ENCODE measurements around the gene RFTN1. TPM values are rescaled to one million over a fixed set of nuclear protein-coding genes. Genes with fewer than 3 reads are reported as not detected.

RFTN1 gene
- total RNA-seq, 2 experiments from 2014 or later = 64.4 to 66.7 TPM

DNA sequence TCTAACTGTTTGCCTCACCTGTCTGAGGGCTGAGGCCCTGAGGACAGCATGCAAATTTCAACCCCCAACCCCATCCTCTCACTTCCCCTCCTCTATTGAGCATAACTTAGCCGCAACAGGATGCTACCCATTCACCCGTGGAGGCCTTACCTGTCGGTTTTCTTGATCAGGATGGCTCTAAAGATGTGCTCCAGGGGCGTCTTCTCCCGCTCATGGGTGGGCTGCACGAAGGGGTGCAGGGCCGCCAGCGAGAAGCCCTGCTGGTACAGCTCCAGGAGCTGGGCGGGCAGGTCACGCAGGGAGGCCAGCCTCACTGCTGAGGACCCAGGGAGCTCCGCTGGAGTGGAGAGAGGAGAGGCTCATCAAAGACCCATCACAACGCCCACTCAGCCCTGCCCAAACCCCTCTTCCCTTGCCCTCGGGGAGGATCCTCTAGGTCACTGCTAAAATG lies 79.8 kb downstream of the RFTN1 start:
- Mint-ChIP-seq H3K27me3 (no peaks in the 10 kb centered on the region), H3K27ac (no peak overlapping the region)

DNA sequence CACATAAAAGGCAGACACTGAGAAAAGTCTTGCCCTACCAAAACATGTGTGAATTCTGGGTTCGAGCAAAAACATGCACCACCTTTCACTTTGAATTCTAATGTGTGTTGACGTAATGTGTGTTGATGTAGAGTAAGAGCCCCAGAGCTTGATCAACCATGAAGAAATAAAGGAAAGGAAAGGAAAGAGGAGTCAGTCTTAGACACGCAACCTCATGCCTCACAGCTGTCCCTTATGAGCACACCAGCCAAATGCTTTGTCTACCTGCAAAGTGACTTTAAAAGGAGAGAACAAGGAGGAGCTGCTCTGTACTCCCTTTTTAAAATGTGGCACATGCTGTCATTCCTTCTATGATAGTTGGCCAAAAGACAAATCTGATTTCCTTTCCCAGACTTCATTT lies 80.8 kb downstream of the RFTN1 start:
- Mint-ChIP-seq H3K27ac (no peak overlapping the region), H3K27me3 (no peaks in the 10 kb centered on the region), H3K4me3 (no peak overlapping the region), H3K36me3 (peaks cover 44% of the 10 kb centered on the region), H3K9me3 (no peaks in the 10 kb centered on the region), H3K4me1 (no peaks in the 10 kb centered on the region)
- DNase-seq (no peak), ATAC-seq (ENCODE audit: low read depth) (no peak)
- POLR2A ChIA-PET = no interaction called here

More for the DNA sequence above, 79.8 kb downstream of the RFTN1 start:
- H3K36me3 Mint-ChIP-seq = peaks cover 38% of the 10 kb centered on the region
- H3K9me3 Mint-ChIP-seq = no peaks in the 10 kb centered on the region
- POLR2A ChIA-PET = no interaction called here
- peaks cover 2% of the 10 kb centered on the region for H3K4me1 Mint-ChIP-seq
- no peak overlapping the region for H3K4me3 Mint-ChIP-seq
- DNase-seq (no peak), ATAC-seq (ENCODE audit: low read depth) (no peak)

DNA sequence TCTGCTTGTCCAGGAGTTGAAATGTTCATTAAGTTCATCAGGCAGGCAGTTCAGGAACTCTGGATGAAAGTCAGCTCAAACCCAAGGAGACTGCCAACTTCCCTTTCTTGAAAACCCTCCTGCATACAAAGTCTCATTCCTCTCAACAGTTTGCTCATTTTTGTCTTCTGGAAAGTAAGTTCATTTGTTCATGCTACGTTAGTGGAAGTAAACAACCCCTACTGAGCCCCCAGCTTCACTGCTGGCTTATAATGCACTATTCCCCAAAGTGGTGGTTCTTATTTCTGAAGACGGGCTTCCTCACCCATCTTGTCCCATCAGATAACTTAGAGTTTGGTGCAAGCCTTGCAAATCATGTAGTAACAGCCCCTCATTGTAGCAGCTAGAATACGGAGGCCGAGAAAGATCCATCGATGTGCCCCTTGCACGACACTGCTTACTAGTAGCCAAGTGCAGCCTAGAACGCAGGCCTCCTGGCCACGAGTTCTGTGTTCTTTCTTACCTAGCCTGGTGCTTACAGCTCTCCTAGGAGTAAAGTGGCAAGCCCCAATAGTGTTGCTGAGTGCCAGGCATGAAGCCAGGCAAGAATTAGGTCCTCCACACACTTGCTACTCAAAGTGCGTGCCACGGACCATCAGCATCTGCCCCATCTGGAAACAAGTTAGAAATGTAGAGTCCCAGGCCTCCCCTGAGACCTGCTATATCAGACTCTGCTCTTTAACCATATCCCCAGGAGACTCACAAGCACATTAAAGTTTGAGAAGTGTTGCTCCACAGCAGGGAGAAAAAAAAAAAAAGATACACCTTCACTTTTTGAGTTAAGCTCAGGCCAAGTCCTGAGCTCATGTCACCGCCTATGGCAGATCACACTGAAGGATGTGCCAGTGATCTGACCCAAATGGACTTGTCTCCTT lies 82.5 kb downstream of the RFTN1 start:
- DNase-seq (no peak), ATAC-seq (ENCODE audit: low read depth) (no peak)
- H3K27me3 Mint-ChIP-seq = no peaks in the 10 kb centered on the region
- H3K27ac Mint-ChIP-seq = peak overlapping the region; percentile 15
- H3K4me3 Mint-ChIP-seq = no peak overlapping the region
- no peaks in the 10 kb centered on the region for H3K4me1 Mint-ChIP-seq
- H3K36me3 Mint-ChIP-seq = peaks cover 52% of the 10 kb centered on the region
- no peaks in the 10 kb centered on the region for H3K9me3 Mint-ChIP-seq
- POLR2A ChIA-PET = no interaction called here

DNA sequence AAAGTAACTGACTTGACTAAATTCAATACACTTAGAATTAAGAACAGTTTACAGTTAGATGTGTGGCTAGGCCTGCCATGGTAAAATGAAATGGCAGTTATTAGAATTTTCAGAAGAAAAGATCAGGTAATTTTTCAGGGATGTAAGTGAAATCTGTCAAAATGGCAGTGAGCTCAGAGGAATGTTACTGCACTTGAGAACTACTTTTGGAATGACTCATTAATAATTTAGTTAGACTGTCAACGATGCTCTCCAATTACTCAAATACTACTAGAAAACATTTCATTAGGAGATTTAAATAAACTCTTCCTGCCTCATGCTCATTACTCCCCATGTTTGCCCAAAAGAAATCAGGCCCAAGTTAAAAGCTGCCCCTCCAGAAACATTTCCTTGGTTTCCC lies 84.4 kb downstream of the RFTN1 start:
- no peak overlapping the region for H3K27ac Mint-ChIP-seq
- H3K4me1 Mint-ChIP-seq = no peaks in the 10 kb centered on the region
- peaks cover 57% of the 10 kb centered on the region for H3K36me3 Mint-ChIP-seq
- no peaks in the 10 kb centered on the region for H3K9me3 Mint-ChIP-seq
- no peak overlapping the region for H3K4me3 Mint-ChIP-seq
- DNase-seq (no peak), ATAC-seq (ENCODE audit: low read depth) (no peak)
- H3K27me3 Mint-ChIP-seq = no peaks in the 10 kb centered on the region
- POLR2A ChIA-PET = no interaction called here

DNA sequence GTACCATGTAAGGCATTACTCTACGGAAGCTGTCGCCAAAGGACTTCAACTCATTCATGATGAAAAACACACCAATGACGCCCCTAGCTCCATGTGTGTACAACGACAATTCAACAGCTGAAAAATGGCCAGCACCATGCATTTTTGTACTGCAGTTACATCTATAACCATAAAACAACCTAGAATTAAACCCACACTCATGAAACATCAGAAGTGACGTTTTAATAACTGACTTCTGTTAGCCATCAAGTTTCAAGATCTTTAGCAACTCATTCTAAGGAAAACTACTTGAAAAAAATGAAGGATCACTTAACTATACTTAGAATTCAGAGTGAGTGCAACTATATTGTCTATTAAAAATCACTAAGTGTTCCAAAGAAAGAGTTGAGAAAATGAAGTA lies 84.9 kb downstream of the RFTN1 start:
- ATAC-seq (ENCODE audit: low read depth) (no peak), DNase-seq (no peak)
- Mint-ChIP-seq H3K9me3 (no peaks in the 10 kb centered on the region), H3K27me3 (no peaks in the 10 kb centered on the region), H3K4me1 (no peaks in the 10 kb centered on the region), H3K27ac (no peak overlapping the region), H3K4me3 (no peak overlapping the region), H3K36me3 (peaks cover 56% of the 10 kb centered on the region)
- POLR2A ChIA-PET = no interaction called here

DNA sequence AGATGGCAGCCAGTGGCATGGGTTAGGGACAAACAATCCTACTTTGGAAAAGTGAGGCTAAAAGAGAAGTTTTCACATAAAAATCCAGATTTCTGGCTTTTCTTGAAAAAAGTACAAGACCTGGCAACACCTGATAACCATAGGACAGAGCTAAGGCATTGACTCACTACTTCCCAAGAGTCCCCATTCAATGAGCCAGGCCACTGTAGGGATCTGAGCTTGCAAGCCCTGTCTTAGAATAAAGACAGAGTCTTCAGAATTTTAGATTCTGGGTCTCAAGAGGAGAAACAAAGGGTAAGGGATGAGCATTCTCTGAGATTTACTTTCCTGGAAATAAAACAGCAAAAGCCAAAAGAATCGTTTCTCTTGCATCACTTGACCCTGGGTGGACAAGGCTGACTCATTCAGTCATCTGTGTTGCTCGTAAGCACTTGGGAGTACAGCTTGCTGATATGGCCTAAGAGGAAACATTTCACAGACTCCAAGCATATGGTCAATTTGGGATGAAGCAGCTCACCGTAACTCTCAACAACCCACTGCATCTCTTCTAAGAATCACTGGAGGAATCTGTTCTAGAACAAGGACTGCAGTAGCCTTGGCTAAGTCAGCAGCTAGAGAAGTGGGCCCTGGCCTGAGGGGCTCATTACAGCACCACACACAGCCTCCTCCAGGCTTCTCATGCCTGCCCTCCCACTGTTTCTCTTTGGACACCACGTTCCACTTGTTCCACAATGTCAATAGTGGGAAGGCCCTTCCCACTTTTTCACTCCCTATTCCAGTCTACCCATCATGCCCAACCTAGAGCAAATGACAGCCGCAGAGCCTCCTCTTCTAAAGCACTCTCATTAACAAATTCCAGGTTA lies 86.2 kb downstream of the RFTN1 start:
- H3K4me3 Mint-ChIP-seq = no peak overlapping the region
- ATAC-seq (ENCODE audit: low read depth) (no peak), DNase-seq (no peak)
- H3K9me3 Mint-ChIP-seq = no peaks in the 10 kb centered on the region
- H3K27me3 Mint-ChIP-seq = no peaks in the 10 kb centered on the region
- H3K36me3 Mint-ChIP-seq = peaks cover 46% of the 10 kb centered on the region
- no peaks in the 10 kb centered on the region for H3K4me1 Mint-ChIP-seq
- POLR2A ChIA-PET = no interaction called here
- no peak overlapping the region for H3K27ac Mint-ChIP-seq

DNA sequence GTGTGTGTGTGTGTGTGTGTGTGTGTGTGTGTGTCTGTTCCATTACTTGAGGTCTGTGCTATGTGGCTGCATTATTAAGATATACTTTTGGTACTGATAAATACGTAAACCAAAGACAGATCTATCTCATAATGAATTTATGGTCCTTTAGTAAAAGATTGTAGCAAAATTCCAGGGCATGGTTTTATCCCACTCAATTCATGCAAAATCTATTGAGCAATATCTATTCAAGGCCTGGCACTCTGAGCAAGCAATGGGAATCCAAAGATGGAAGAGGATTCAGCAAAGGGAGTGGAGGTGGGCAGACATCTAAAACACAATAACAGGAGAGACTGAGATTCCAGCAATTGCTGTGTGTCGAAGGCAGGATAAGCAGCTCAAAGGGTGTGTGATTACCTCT lies 86.8 kb downstream of the RFTN1 start:
- H3K27ac Mint-ChIP-seq = no peak overlapping the region

DNA sequence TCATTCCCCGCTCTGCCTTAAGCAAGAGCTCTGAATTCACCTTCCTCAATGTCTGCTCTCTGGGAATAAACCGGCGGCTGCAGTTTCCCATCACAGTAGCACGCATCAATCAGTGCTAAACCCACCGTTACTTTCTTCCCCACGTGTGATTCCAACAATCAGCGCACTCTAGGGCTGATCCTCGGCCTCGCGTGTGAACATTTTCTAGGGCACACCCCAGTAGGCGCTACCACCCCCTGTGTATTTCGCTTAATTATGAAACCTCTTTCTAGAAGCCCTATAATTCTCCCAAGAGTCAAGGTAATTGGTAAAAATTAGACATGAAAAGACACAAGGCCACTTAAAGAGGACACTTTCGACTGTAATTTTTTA lies 87.5 kb downstream of the RFTN1 start:
- ATAC-seq (ENCODE audit: low read depth) = no peak
- POLR2A ChIA-PET = no interaction called here
- Mint-ChIP-seq H3K9me3 (no peaks in the 10 kb centered on the region), H3K27me3 (no peaks in the 10 kb centered on the region), H3K4me1 (no peaks in the 10 kb centered on the region), H3K4me3 (no peak overlapping the region), H3K36me3 (peaks cover 32% of the 10 kb centered on the region), H3K27ac (no peak overlapping the region)
- DNase-seq = no peak

More for the DNA sequence above, 86.8 kb downstream of the RFTN1 start:
- Mint-ChIP-seq H3K36me3 (peaks cover 39% of the 10 kb centered on the region), H3K4me1 (no peaks in the 10 kb centered on the region), H3K9me3 (no peaks in the 10 kb centered on the region), H3K27me3 (no peaks in the 10 kb centered on the region), H3K4me3 (no peak overlapping the region)
- no peak for DNase-seq
- ATAC-seq (ENCODE audit: low read depth) = no peak
- POLR2A ChIA-PET = no interaction called here

DNA sequence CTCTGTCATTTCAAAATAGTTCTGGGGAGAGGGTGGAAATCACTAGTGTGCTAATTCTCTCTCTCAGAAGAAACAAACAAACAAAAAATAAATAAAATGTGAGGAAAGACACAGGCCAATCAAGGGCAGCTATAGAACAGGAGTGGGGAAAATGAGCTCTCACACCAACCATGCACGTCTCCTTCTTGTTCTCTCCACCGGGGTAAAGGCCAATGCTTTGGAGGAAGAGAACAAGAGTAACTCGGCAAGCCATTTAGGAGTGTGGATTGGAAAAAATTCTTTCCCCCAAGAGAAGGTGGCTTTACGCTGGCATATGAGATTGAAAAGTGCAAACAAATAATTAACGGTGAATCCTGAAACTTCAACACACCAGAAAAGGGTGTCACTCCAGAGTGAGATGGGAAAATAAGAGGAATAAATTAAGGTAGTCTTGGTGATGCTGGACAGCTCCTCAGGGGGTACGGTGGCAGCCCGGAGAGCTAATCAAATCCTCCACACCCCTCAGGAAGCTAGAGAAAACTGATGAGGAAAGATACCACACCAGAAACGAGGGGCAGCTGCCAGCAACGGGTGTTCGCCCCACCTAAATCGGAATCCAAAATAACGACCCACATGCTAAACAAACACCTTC lies 88.0 kb downstream of the RFTN1 start:
- Mint-ChIP-seq H3K4me3 (no peak overlapping the region), H3K27me3 (no peaks in the 10 kb centered on the region), H3K27ac (no peak overlapping the region), H3K4me1 (no peaks in the 10 kb centered on the region), H3K36me3 (peaks cover 29% of the 10 kb centered on the region), H3K9me3 (no peaks in the 10 kb centered on the region)
- DNase-seq = no peak
- POLR2A ChIA-PET = no interaction called here
- no peak for ATAC-seq (ENCODE audit: low read depth)

DNA sequence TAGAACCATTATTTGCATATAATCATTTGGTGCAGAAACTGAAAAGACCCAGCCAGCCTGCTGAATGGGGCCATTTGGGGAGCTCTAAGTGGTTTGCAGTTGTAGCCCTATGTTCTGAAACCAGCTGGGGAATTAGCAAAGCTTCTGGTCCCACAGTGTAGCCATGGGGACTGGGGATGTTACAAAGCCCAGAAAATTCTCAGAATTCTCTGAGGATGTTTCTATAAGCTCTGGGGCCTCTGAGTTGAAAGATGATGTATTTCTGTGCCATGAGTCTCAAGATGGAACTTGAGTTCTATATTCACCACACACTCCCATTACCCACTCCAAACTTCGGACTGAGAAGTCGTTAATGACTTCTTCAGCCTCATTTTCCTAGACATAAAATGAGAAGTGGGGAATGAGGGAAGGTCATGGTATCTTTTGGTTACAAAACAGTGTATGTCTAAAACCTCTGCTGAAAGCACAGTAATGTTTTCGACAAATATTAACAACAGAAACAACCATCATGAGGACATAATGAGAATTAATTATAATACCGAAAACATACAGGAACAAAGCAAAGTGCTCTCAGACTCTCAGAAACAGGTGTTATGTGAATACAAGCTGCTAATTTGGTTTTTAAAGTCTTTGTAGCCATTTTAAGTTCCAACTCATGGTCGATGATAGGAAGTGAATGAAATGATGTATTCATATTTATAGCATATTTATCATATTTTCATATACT lies 89.4 kb downstream of the RFTN1 start:
- no peak overlapping the region for H3K27ac Mint-ChIP-seq
- DNase-seq = no peak
- POLR2A ChIA-PET = interaction anchor here (0.5 kb wide), 1 partner anchor 27 kb away, joined by 6 read pairs; no protein-coding TSS in a partner anchor
- H3K4me3 Mint-ChIP-seq = no peak overlapping the region
- H3K27me3 Mint-ChIP-seq = no peaks in the 10 kb centered on the region
- no peak for ATAC-seq (ENCODE audit: low read depth)
- H3K4me1 Mint-ChIP-seq = peaks cover 1% of the 10 kb centered on the region
- peaks cover 30% of the 10 kb centered on the region for H3K36me3 Mint-ChIP-seq
- no peaks in the 10 kb centered on the region for H3K9me3 Mint-ChIP-seq

DNA sequence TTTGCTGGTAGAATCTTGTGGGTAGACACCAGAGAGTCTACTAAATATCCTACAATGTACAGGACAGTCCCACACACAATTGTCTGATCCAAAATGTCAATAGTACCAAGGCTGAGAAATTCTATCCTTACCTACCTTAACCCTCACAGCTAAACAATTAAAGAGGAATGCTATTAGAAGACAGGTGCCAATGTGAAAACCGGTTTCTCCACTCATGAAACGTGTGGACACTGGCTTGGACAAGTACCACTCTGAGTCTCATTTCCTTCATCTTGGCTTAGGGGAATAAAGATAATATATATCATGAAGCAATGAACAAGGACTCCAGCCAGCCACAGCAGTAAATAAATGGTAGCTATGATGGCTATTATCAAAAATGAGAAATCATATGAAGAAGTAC lies 90.2 kb downstream of the RFTN1 start:
- ATAC-seq (ENCODE audit: low read depth) (no peak), DNase-seq (no peak)
- peaks cover 2% of the 10 kb centered on the region for H3K4me1 Mint-ChIP-seq
- no peak overlapping the region for H3K27ac Mint-ChIP-seq
- H3K36me3 Mint-ChIP-seq = peaks cover 30% of the 10 kb centered on the region
- H3K4me3 Mint-ChIP-seq = no peak overlapping the region
- no peaks in the 10 kb centered on the region for H3K9me3 Mint-ChIP-seq
- H3K27me3 Mint-ChIP-seq = no peaks in the 10 kb centered on the region
- POLR2A ChIA-PET = interaction anchor here (0.5 kb wide), 1 partner anchor 27 kb away, joined by 6 read pairs; no protein-coding TSS in a partner anchor

DNA sequence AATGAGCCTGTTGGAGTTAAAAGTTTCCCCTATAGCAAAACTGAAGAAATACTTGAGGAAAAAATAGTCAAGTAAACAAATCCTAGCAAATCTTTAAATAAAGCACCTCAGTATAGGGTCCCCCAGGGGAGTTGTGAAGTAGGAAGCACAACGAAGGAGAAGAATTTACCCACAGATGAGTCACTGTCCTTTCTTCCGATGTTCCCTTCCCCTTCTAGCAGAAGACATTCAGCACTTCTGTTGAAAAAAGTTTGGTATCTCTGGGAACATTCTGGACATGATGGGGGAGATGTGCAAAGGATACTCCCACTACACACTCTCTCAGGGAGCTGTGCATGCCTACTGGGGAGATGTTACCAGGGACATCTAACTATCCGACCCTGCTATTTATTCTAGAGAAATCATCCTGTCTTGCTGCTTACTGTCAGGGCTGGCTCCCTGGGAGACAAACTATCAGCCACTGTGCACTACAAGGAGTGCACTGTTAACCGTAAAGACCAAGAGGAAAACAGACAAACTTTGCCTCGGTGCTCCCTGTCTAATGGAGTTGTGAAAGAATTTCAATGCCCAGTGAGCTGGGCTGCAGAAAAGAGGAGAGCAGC lies 93.8 kb downstream of the RFTN1 start:
- H3K4me1 Mint-ChIP-seq = peaks cover 17% of the 10 kb centered on the region
- no peaks in the 10 kb centered on the region for H3K9me3 Mint-ChIP-seq
- POLR2A ChIA-PET = no interaction called here

More for the DNA sequence above, 93.8 kb downstream of the RFTN1 start:
- no peaks in the 10 kb centered on the region for H3K27me3 Mint-ChIP-seq
- H3K4me3 Mint-ChIP-seq = no peak overlapping the region
- H3K36me3 Mint-ChIP-seq = peaks cover 17% of the 10 kb centered on the region
- ATAC-seq (ENCODE audit: low read depth) = no peak
- H3K27ac Mint-ChIP-seq = no peak overlapping the region
- DNase-seq = no peak

Data from activated naive CD8-positive, alpha-beta T cell treated with anti-CD3 and anti-CD28 coated beads, Interleukin-2, amount 10 ng/mL, durations not matched to agents 7 days and 5 days (primary cell).